Measurements from ENCODE around the gene A1BG. TPM values are rescaled to one million over a fixed set of nuclear protein-coding genes. Genes with fewer than 3 reads are reported as not detected.

The A1BG gene
- total and polyA plus RNA-seq, 2 of the 13 experiments (the other 11 are each of a cell fraction or from before 2014, with no cell fraction given) = 14.7 to 41.4 TPM

DNA sequence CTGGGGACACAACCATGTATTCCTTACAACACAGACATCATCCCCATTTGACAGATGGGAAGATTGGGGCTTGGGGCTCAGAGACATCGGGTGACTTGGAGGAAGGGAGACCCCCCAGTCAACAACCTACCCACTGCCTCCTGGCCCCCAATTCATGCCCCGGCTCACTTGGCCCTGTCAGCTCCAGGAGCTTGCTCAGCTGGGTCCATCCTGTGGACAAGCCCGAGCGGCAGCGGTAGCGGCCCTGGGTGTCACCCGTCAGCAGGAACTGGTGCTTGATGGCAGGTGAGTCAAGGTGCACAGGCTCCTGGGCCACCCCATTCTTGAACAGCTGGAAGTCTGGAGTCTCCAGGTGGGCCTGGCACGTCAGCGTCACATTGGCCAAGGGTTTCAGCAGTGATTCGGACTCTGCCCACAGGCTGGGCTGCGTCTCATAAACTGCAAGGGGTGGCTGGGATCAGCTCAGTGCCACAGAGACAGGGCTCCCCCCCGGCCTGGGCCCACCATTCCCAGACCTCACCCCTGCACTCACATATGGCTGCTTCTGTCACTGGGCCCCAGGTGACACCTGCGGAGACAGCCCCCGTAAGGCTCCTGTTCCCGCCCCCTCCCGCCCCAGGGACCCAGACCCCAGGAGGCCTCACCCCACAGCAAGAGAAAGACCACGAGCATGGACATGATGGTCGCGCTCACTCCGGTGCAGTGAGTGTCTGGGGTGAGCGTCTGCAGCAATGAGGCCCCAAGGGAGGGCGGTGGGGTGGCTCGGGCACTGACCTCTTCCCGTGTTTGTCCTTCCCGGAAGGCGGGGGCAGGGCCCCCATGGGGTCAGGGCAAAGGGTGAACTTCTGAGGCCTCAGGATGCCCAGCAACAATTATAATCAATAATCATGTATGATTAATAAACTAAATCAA, at the start of gene A1BG (continued):
- TF ChIP-seq, protein P1, sequence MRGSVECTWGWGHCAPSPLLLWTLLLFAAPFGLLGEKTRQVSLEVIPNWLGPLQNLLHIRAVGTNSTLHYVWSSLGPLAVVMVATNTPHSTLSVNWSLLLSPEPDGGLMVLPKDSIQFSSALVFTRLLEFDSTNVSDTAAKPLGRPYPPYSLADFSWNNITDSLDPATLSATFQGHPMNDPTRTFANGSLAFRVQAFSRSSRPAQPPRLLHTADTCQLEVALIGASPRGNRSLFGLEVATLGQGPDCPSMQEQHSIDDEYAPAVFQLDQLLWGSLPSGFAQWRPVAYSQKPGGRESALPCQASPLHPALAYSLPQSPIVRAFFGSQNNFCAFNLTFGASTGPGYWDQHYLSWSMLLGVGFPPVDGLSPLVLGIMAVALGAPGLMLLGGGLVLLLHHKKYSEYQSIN (CRISPR knock-in tag; IDR thresholded peaks at IDR 0.05; ENCODE audit: borderline replicate concordance) = no peak
- TF ChIP-seq GATAD1 (CRISPR knock-in tag; IDR thresholded peaks at IDR 0.05) (no peak), PLRG1 (conservative IDR thresholded peaks at IDR 0.05) (no peak), ARNT (IDR thresholded peaks at IDR 0.05) (no peak), TGIF2 (CRISPR knock-in tag; IDR thresholded peaks at IDR 0.05) (no peak), ZNF10 (CRISPR knock-in tag; IDR thresholded peaks at IDR 0.05; ENCODE audit: borderline replicate concordance, low read depth) (no peak), RBM39 (IDR thresholded peaks at IDR 0.05; ENCODE audit: low read depth, low read length, poor library complexity, severe bottlenecking) (no peak), HNRNPK (IDR thresholded peaks at IDR 0.05; ENCODE audit: low read depth, low read length, poor library complexity, severe bottlenecking) (no peak), TCF12 (IDR thresholded peaks at IDR 0.05) (no peak), TCF12 (CRISPR knock-in tag; IDR thresholded peaks at IDR 0.05) (no peak), ZNF121 (CRISPR knock-in tag; IDR thresholded peaks at IDR 0.05) (no peak), ZFP41 (CRISPR knock-in tag; IDR thresholded peaks at IDR 0.05; ENCODE audit: borderline replicate concordance) (no peak), RBFOX2 (IDR thresholded peaks at IDR 0.05; ENCODE audit: low read depth, low read length) (peak; percentile 18; the same call in 1 of the 2 replicates)
- TF ChIP-seq, protein P2, sequence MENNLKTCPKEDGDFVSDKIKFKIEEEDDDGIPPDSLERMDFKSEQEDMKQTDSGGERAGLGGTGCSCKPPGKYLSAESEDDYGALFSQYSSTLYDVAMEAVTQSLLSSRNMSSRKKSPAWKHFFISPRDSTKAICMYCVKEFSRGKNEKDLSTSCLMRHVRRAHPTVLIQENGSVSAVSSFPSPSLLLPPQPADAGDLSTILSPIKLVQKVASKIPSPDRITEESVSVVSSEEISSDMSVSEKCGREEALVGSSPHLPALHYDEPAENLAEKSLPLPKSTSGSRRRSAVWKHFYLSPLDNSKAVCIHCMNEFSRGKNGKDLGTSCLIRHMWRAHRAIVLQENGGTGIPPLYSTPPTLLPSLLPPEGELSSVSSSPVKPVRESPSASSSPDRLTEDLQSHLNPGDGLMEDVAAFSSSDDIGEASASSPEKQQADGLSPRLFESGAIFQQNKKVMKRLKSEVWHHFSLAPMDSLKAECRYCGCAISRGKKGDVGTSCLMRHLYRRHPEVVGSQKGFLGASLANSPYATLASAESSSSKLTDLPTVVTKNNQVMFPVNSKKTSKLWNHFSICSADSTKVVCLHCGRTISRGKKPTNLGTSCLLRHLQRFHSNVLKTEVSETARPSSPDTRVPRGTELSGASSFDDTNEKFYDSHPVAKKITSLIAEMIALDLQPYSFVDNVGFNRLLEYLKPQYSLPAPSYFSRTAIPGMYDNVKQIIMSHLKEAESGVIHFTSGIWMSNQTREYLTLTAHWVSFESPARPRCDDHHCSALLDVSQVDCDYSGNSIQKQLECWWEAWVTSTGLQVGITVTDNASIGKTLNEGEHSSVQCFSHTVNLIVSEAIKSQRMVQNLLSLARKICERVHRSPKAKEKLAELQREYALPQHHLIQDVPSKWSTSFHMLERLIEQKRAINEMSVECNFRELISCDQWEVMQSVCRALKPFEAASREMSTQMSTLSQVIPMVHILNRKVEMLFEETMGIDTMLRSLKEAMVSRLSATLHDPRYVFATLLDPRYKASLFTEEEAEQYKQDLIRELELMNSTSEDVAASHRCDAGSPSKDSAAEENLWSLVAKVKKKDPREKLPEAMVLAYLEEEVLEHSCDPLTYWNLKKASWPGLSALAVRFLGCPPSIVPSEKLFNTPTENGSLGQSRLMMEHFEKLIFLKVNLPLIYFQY (CRISPR knock-in tag; IDR thresholded peaks at IDR 0.05; ENCODE audit: borderline replicate concordance) = peak; percentile 26; the same call in 1 of the 2 replicates
- TF ChIP-seq, protein P3, sequence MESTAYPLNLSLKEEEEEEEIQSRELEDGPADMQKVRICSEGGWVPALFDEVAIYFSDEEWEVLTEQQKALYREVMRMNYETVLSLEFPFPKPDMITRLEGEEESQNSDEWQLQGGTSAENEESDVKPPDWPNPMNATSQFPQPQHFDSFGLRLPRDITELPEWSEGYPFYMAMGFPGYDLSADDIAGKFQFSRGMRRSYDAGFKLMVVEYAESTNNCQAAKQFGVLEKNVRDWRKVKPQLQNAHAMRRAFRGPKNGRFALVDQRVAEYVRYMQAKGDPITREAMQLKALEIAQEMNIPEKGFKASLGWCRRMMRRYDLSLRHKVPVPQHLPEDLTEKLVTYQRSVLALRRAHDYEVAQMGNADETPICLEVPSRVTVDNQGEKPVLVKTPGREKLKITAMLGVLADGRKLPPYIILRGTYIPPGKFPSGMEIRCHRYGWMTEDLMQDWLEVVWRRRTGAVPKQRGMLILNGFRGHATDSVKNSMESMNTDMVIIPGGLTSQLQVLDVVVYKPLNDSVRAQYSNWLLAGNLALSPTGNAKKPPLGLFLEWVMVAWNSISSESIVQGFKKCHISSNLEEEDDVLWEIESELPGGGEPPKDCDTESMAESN (CRISPR knock-in tag; conservative IDR thresholded peaks at IDR 0.05) = no peak
- TF ChIP-seq, protein P4, sequence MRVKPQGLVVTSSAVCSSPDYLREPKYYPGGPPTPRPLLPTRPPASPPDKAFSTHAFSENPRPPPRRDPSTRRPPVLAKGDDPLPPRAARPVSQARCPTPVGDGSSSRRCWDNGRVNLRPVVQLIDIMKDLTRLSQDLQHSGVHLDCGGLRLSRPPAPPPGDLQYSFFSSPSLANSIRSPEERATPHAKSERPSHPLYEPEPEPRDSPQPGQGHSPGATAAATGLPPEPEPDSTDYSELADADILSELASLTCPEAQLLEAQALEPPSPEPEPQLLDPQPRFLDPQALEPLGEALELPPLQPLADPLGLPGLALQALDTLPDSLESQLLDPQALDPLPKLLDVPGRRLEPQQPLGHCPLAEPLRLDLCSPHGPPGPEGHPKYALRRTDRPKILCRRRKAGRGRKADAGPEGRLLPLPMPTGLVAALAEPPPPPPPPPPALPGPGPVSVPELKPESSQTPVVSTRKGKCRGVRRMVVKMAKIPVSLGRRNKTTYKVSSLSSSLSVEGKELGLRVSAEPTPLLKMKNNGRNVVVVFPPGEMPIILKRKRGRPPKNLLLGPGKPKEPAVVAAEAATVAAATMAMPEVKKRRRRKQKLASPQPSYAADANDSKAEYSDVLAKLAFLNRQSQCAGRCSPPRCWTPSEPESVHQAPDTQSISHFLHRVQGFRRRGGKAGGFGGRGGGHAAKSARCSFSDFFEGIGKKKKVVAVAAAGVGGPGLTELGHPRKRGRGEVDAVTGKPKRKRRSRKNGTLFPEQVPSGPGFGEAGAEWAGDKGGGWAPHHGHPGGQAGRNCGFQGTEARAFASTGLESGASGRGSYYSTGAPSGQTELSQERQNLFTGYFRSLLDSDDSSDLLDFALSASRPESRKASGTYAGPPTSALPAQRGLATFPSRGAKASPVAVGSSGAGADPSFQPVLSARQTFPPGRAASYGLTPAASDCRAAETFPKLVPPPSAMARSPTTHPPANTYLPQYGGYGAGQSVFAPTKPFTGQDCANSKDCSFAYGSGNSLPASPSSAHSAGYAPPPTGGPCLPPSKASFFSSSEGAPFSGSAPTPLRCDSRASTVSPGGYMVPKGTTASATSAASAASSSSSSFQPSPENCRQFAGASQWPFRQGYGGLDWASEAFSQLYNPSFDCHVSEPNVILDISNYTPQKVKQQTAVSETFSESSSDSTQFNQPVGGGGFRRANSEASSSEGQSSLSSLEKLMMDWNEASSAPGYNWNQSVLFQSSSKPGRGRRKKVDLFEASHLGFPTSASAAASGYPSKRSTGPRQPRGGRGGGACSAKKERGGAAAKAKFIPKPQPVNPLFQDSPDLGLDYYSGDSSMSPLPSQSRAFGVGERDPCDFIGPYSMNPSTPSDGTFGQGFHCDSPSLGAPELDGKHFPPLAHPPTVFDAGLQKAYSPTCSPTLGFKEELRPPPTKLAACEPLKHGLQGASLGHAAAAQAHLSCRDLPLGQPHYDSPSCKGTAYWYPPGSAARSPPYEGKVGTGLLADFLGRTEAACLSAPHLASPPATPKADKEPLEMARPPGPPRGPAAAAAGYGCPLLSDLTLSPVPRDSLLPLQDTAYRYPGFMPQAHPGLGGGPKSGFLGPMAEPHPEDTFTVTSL (CRISPR knock-in tag; IDR thresholded peaks at IDR 0.05; ENCODE audit: borderline replicate concordance) = no peak
